A549 (cell line): Measurements from ENCODE around the gene IDI1. TPM values are rescaled to one million over a fixed set of nuclear protein-coding genes. Genes with fewer than 3 reads are reported as not detected.
A peak's percentile ranks its signal among the peaks of the same experiment; 100 is the strongest.

Experiments used
- ATAC-seq, 2 experiments: fragments of 200-7000 bp in 1 of 2; fragments of >200 bp in 1 of 2; cut with Nextera tagmentation in 1 of 2; cut with Tn5 transposase in 1 of 2; 3 replicates each; pipeline versions ENCODE4 v1.8.0 to v1.9.1; 2018 to 2020; ENCODE audit warnings: mild to moderate bottlenecking in 1 of 2, moderate library complexity in 1 of 2
- CTCF ChIA-PET: fragments of 300-600 bp; sonication (Branson Sonifier 250); formaldehyde crosslinking; extraction: SDS; loops from one replicate; lab custom pipeline; 2021; ENCODE audit warnings: antibody characterized with exemption, inconsistent platforms; lab: Yijun Ruan, JAX
- POLR2A ChIA-PET: fragments of 350-600 bp; formaldehyde crosslinking; extraction: SDS; loops from one replicate; lab custom pipeline; 2021; ENCODE audit warnings: antibody characterized with exemption, inconsistent platforms; lab: Yijun Ruan, JAX
- DNase-seq, 2 experiments: peaks; one replicate each; pipeline versions ENCODE4 v3.0.0 to v3.0.0-alpha.2; 2011 to 2016; ENCODE audit warnings: low read depth in 1 of 2, low spot score in 1 of 2
- FAIRE-seq: peaks from 2 replicates; lab custom pipeline; 2011; peaks lifted over from hg19 to GRCh38; lab: Jason Lieb, UNC
- H3K27ac ChIP-seq, 2 experiments: fragments of >200 bp; sonication (Bioruptor Twin); formaldehyde crosslinking; 3 replicates each; pipeline ENCODE4 v1.5.1; 2016 to 2017
- H3K4me1 ChIP-seq: fragments of >200 bp; sonication (Bioruptor Twin); formaldehyde crosslinking; 3 replicates; pipeline ENCODE4 v1.6.1; 2016
- H3K4me2 ChIP-seq: fragments of >200 bp; sonication (Bioruptor Twin); formaldehyde crosslinking; 3 replicates; pipeline ENCODE4 v1.6.1; 2016
- H3K4me3 ChIP-seq: fragments of >200 bp; sonication (Bioruptor Twin); formaldehyde crosslinking; 3 replicates; pipeline ENCODE4 v1.5.1; 2016
- H3K9me3 ChIP-seq: fragments of >200 bp; sonication (Bioruptor Twin); formaldehyde crosslinking; 3 replicates; pipeline ENCODE4 v1.6.1; 2016
- CBX8 ChIP-seq: fragments of 200-600 bp; sonication (generic); IDR thresholded peaks from 2 replicates; pipeline ENCODE4 v1.6.1; 2016
- CEBPB ChIP-seq, 2 experiments: fragments of >200 bp in 1 of 2; sonication (Bioruptor Twin) in 1 of 2; formaldehyde crosslinking in 1 of 2; IDR thresholded peaks; 2 replicates each; pipeline ENCODE4 v1.6.1; 2012 to 2016
- E2F6 ChIP-seq: IDR thresholded peaks from 2 replicates; pipeline ENCODE4 v1.6.1; 2012; ENCODE audit warnings: low read depth, borderline replicate concordance
- EHF ChIP-seq: fragments of 250-450 bp; sonication (Bioruptor Pico); IDR thresholded peaks from 2 replicates; pipeline ENCODE4 v1.5.0; 2020; ENCODE audit warnings: mild to moderate bottlenecking
- EHMT2 ChIP-seq: fragments of 200-600 bp; sonication (generic); IDR thresholded peaks from 2 replicates; pipeline ENCODE4 v1.6.1; 2016; ENCODE audit warnings: antibody characterized with exemption, low read depth, mild to moderate bottlenecking, moderate library complexity
- FOSB ChIP-seq: fragments of 250-450 bp; sonication (Bioruptor Pico); IDR thresholded peaks from 2 replicates; pipeline ENCODE4 v1.5.0; 2020; ENCODE audit warnings: mild to moderate bottlenecking, moderate library complexity
- FOXS1 ChIP-seq: fragments of 250-450 bp; sonication (Bioruptor Pico); IDR thresholded peaks from 2 replicates; pipeline ENCODE4 v1.5.0; 2020; ENCODE audit warnings: mild to moderate bottlenecking, moderate library complexity
- HOXA7 ChIP-seq: fragments of 250-450 bp; sonication (Bioruptor Pico); IDR thresholded peaks from 2 replicates; pipeline ENCODE4 v1.5.0; 2020; ENCODE audit warnings: mild to moderate bottlenecking, moderate library complexity
- JUNB ChIP-seq: fragments of >200 bp; sonication (Bioruptor Twin); formaldehyde crosslinking; IDR thresholded peaks from 2 replicates; pipeline ENCODE4 v1.6.1; 2016
- KDM1A ChIP-seq: fragments of 200-600 bp; sonication (generic); IDR thresholded peaks from 2 replicates; pipeline ENCODE4 v1.6.1; 2016; ENCODE audit warnings: low read depth, mild to moderate bottlenecking
- MAFK ChIP-seq: fragments of 450-650 bp; IDR thresholded peaks from 2 replicates; pipeline ENCODE4 v1.6.1; 2014; ENCODE audit not compliant: partially characterized antibody
- NPAS2 ChIP-seq: fragments of 250-450 bp; sonication (Bioruptor Pico); IDR thresholded peaks from 2 replicates; pipeline ENCODE4 v1.8.0; 2022; ENCODE audit warnings: mild to moderate bottlenecking, moderate library complexity, borderline replicate concordance
- PBX3 ChIP-seq: IDR thresholded peaks from 2 replicates; pipeline ENCODE4 v1.6.1; 2012
- POLR2A ChIP-seq: IDR thresholded peaks from 2 replicates; pipeline ENCODE4 v1.6.1; 2012; ENCODE audit warnings: mild to moderate bottlenecking, low read length
- RAD21 ChIP-seq, 2 experiments: fragments of >200 bp in 1 of 2; sonication (Bioruptor Twin) in 1 of 2; formaldehyde crosslinking in 1 of 2; IDR thresholded peaks in 1 of 2; conservative IDR thresholded peaks in 1 of 2; 2 replicates in 1 of 2; 3 replicates in 1 of 2; pipeline ENCODE4 v1.6.1; 2012 to 2018; ENCODE audit warnings: inconsistent platforms in 1 of 2
- RCOR1 ChIP-seq: fragments of 150-350 bp; IDR thresholded peaks from 2 replicates; pipeline ENCODE4 v1.6.1; 2014; ENCODE audit warnings: antibody characterized with exemption, low read length, low read depth
- REST ChIP-seq: fragments of 200-600 bp; sonication (generic); IDR thresholded peaks from 2 replicates; pipeline ENCODE4 v1.6.1; 2016; ENCODE audit warnings: antibody characterized with exemption, mild to moderate bottlenecking, moderate library complexity
- RFX5 ChIP-seq: fragments of 450-650 bp; IDR thresholded peaks from 2 replicates; pipeline ENCODE4 v1.7.1; 2014; ENCODE audit warnings: antibody characterized with exemption, mild to moderate bottlenecking, moderate library complexity
- SMC3 ChIP-seq: fragments of >200 bp; sonication (Bioruptor Twin); formaldehyde crosslinking; IDR thresholded peaks from 3 replicates; pipeline ENCODE4 v1.6.1; 2018; ENCODE audit warnings: inconsistent platforms
- TFCP2L1 ChIP-seq: fragments of 250-450 bp; sonication (Bioruptor Pico); IDR thresholded peaks from 2 replicates; pipeline ENCODE4 v1.5.0; 2021; ENCODE audit warnings: mild to moderate bottlenecking
- TP53 ChIP-seq: fragments of 250-450 bp; sonication (Bioruptor Pico); IDR thresholded peaks from 2 replicates; pipeline ENCODE4 v1.5.0; 2021; ENCODE audit warnings: mild to moderate bottlenecking, moderate library complexity
- ZC3H11A ChIP-seq: fragments of 450-650 bp; IDR thresholded peaks from 2 replicates; pipeline ENCODE4 v1.6.1; 2014; ENCODE audit warnings: antibody characterized with exemption, mild to moderate bottlenecking
- ZFP36 ChIP-seq: fragments of 450-650 bp; IDR thresholded peaks from 2 replicates; pipeline ENCODE4 v1.6.1; 2014; ENCODE audit warnings: borderline replicate concordance; ENCODE audit not compliant: partially characterized antibody
- WGBS: methylation state at CpG from one replicate; pipeline ENCODE4 v1.1.6; 2017; ENCODE audit errors: missing lambda C conversion rate; 5-methylcytosine and 5-hydroxymethylcytosine counted together
- polyA plus RNA-seq, 4 experiments: library from polyadenylated mRNA; depleted of rRNA in 3 of 4; stranded (reverse); fragments of >200 nt; fragmentation: RNase III in 1 of 4; extraction: RNeasy Plus Mini Kit Qiagen cat#74134 plus additional on column Dnase treatment in 1 of 4; gene quantifications; 2 replicates in 3 of 4; 3 replicates in 1 of 4; pipeline ENCODE4 v1.2.3, GENCODE V29; 2011 to 2017
- TF ChIP-seq, protein P1 (sequence below): fragments of >200 bp; sonication (Bioruptor Twin); formaldehyde crosslinking; IDR thresholded peaks from 2 replicates; pipeline ENCODE4 v1.6.1; 2016

Gene IDI1
- polyA plus RNA-seq, 2 of the 4 experiments (the other 2 are of a cell fraction), result 55.8 to 65.0 TPM

DNA sequence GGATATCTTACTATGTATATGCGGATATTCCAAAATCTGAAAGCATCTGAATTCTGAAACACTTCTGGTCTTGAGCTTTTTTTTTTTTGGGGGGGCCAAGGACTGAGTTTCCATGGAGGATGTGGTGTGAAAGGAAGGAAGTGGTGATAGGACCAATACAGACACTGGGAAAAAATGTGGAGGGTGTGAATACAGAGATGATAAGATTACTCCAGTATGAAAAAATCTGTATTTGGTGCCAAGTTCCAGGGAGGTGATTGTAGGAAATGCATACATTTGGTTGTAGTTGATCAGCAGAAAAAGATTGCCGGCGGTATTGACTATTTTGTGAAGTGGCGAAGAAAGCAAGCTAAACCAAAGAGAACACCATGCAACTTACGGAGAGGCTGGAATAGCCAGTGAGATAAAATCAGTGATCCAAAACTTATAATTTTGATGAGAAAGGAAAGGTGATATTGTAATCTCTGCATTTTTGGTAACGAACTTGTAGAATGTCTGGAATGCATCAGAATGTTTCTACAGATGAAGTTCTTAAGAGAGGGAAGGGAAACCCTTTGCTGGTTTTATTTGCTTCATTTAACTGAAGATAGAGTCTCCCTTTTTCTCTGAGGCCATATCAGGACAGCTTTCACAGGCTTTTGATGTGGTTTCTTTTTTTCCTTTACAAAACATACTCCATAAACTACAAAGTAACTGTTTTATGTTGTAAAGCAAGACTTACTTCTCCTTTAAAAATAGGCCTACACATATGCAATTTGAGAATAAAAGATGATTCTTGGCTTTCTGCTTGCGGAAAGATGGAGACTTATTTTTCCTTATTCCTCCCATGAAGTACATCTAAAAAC lies 13.2 kb upstream of the IDI1 start:
- ATAC-seq (no peak), DNase-seq (no peak), FAIRE-seq (no peak)
- TF ChIP-seq TFCP2L1 (CRISPR knock-in tag), result no peak
- no peak overlapping the region for H3K27ac ChIP-seq
- peaks cover 7% of the 10 kb centered on the region; the same call in 2 of the 3 replicates for H3K4me1 ChIP-seq
- ChIA-PET CTCF (interaction anchor here (0.6 to 1.0 kb wide), 2 partner anchors 14 to 712 kb away, joined by 3 to 4 read pairs; no protein-coding TSS in a partner anchor), POLR2A (no interaction called here)
- 94% methylated on average over 7 of the region's 7 CpGs for WGBS
- H3K4me3 ChIP-seq, result no peak overlapping the region
- no peak overlapping the region for H3K4me2 ChIP-seq
- no peaks in the 10 kb centered on the region for H3K9me3 ChIP-seq

- Histone ChIP-seq H3K4me3 (no peak overlapping the region), H3K27ac (no peak overlapping the region), H3K9me3 (no peaks in the 10 kb centered on the region), H3K4me2 (no peak overlapping the region), H3K4me1 (peaks cover 12% of the 10 kb centered on the region)
- ATAC-seq (no peak), DNase-seq (no peak), FAIRE-seq (no peak)
- TF ChIP-seq EHF (CRISPR knock-in tag) (no peak), NPAS2 (CRISPR knock-in tag) (no peak), TP53 (CRISPR knock-in tag) (no peak), E2F6 (no peak), POLR2A (no peak), RFX5 (no peak), KDM1A (no peak), ZC3H11A (no peak), ZFP36 (no peak)
- ChIA-PET POLR2A (no interaction called here), CTCF (no interaction called here)
- WGBS, result 86% methylated on average over 8 of the region's 8 CpGs
Measured at GRCh38 chr10:1059902-1060301, 11.0 kb upstream of the IDI1 start.

- Histone ChIP-seq H3K4me2 (peak overlapping the region; percentile 93), H3K9me3 (no peaks in the 10 kb centered on the region), H3K27ac (no peak overlapping the region), H3K4me3 (no peak overlapping the region; the same call in 2 of the 3 replicates), H3K4me1 (peaks cover 29% of the 10 kb centered on the region)
- POLR2A ChIA-PET, result no interaction called here
- WGBS, result 80% methylated on average over 7 of the region's 7 CpGs
- TF ChIP-seq RAD21 (conservative IDR thresholded peaks at IDR 0.05 in 1 of 2, IDR thresholded peaks at IDR 0.05 in 1 of 2), result no peak
- TF ChIP-seq HOXA7 (CRISPR knock-in tag), result no peak
- TF ChIP-seq, protein P1, sequence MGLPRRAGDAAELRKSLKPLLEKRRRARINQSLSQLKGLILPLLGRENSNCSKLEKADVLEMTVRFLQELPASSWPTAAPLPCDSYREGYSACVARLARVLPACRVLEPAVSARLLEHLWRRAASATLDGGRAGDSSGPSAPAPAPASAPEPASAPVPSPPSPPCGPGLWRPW, result no peak
- TF ChIP-seq TFCP2L1 (CRISPR knock-in tag), result no peak
- no peak for TF ChIP-seq PBX3
- no peak for TF ChIP-seq SMC3
- TF ChIP-seq MAFK, result no peak
- no peak for TF ChIP-seq REST
- TF ChIP-seq JUNB, result no peak
- TF ChIP-seq RCOR1, result no peak
- no peak for TF ChIP-seq FOSB
- TF ChIP-seq CEBPB (IDR thresholded peaks at IDR 0.05), result no peak
- no peak for TF ChIP-seq CBX8
- no peak for TF ChIP-seq EHMT2
- TF ChIP-seq FOXS1 (CRISPR knock-in tag), result no peak
- DNase-seq (no peak), ATAC-seq (no peak), FAIRE-seq (no peak)
- CTCF ChIA-PET, result no interaction called here
Measured at GRCh38 chr10:1058017-1058416, 9.1 kb upstream of the IDI1 start.
